K562 (cell line): Measurements from ENCODE around the gene ARIH1. TPM values are rescaled to one million over a fixed set of nuclear protein-coding genes. Genes with fewer than 3 reads are reported as not detected.

Experiments used
- DACH1 ChIP-seq: fragments of 450-650 bp; IDR thresholded peaks from 2 replicates; pipeline ENCODE4 v1.6.1; 2018; ENCODE audit not compliant: partially characterized antibody
- HDAC6 ChIP-seq: IDR thresholded peaks from 2 replicates; pipeline ENCODE4 v1.6.1; 2012; ENCODE audit warnings: low read depth, mild to moderate bottlenecking, control low read depth, inconsistent platforms, low read length, moderate library complexity
- MYC ChIP-seq, 2 experiments: fragments of 250-450 bp in 1 of 2; sonication (Bioruptor Pico) in 1 of 2; IDR thresholded peaks; 2 replicates each; pipeline versions ENCODE4 v1.5.1 to v1.6.1; 2012 to 2021; ENCODE audit warnings: low read depth in 2 of 2, borderline replicate concordance in 1 of 2, improper control_type of control experiment in 1 of 2, low read length in 1 of 2, mild to moderate bottlenecking in 1 of 2, moderate library complexity in 1 of 2
- WHSC1 ChIP-seq: IDR thresholded peaks from one replicate; pipeline ENCODE4 v1.6.1; 2012; ENCODE audit warnings: low read length, control low read depth, inconsistent platforms
- ZEB2 ChIP-seq: fragments of 450-650 bp; IDR thresholded peaks from 2 replicates; pipeline ENCODE4 v1.6.1; 2016
- ZNF79 ChIP-seq: fragments of 250-450 bp; sonication (Bioruptor Pico); IDR thresholded peaks from 2 replicates; pipeline ENCODE4 v1.4.0; 2020; ENCODE audit warnings: low read depth, mild to moderate bottlenecking, moderate library complexity
- polyA plus RNA-seq, 8 experiments: library from polyadenylated mRNA; depleted of rRNA in 4 of 8; stranded (reverse) in 5 of 8; unstranded in 3 of 8; fragments of >200 nt; fragmentation: Nextera tagmentation in 2 of 8; fragmentation: Illumina TruSeq in 1 of 8; extraction: Ambion mirVana in 2 of 8; extraction: Trizol in 1 of 8; gene quantifications; 2 replicates each; pipeline versions ENCODE4 v1.2.1 to v1.2.3, GENCODE V29; 2011 to 2014; ENCODE audit warnings: inconsistent platforms in 1 of 8, missing spikeins in 1 of 8
- total RNA-seq, 7 experiments: library from RNA; depleted of rRNA in 6 of 7; stranded (reverse); fragments of >200 nt in 6 of 7; fragmentation: Illumina TruSeq in 2 of 7; extraction: Trizol in 2 of 7; gene quantifications; 2 replicates each; pipeline versions ENCODE4 v1.2.1 to v1.2.3, GENCODE V29; 2011 to 2021; ENCODE audit warnings: low replicate concordance in 1 of 7
- TF ChIP-seq, protein P1 (sequence below), 2 experiments: fragments of 450-650 bp; formaldehyde crosslinking in 1 of 2; IDR thresholded peaks; 2 replicates each; pipeline versions ENCODE4 v1.4.0 to v1.6.1; 2014 to 2020; ENCODE audit warnings: mild to moderate bottlenecking in 2 of 2, borderline replicate concordance in 1 of 2, low read depth in 1 of 2
- TF ChIP-seq, protein P2 (sequence below): fragments of 450-650 bp; IDR thresholded peaks from 2 replicates; pipeline ENCODE4 v1.6.1; 2017; ENCODE audit warnings: antibody characterized with exemption, mild to moderate bottlenecking
- TF ChIP-seq, protein P3 (sequence below): fragments of 450-650 bp; IDR thresholded peaks from 2 replicates; pipeline ENCODE4 v1.7.0; 2016; ENCODE audit warnings: borderline replicate concordance
- TF ChIP-seq, protein P4 (sequence below): fragments of 450-650 bp; conservative IDR thresholded peaks from 2 replicates; pipeline ENCODE4 v1.6.1; 2016; ENCODE audit warnings: missing genetic modification characterization, low read depth, mild to moderate bottlenecking, missing compliant biosample characterization, moderate library complexity

ARIH1 gene
- total and polyA plus RNA-seq, 9 of the 15 experiments (the other 6 are each of a cell fraction or from before 2014, with no cell fraction given), result 17.7 to 125 (median 31.4) TPM

DNA sequence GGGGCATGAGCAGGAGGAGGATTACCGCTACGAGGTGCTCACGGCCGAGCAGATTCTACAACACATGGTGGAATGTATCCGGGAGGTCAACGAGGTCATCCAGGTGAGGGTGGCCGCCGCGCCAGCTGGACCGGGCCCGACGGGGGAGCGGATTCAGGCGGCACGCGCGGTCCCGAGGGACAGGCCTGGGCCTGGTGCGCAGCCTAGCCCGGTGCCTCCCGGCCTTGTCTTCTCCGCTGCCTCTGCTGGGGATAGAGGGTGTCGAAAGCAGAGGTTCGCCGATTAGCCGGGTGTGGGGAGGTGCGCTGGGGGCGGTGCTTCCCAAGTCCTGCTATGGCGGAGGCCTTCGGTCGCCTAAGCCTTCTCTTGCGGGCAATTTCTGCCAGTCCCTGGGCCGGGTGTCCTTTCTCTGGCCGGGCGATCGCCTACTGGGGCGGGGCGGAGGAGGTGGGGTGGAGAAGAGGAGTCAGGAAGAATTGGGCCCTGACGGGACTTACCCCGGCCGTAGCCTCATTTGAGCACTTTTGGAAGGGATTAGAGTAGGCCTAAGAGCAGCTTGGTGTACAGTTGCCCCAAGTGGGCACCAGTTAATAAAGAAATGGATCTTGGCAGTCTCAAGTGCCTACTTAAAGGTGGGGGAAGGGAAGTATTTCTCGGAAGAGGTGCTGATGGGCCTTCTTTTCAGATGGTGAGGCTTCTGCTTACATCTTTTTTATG, 940 bp downstream of the ARIH1 start (continued):
- TF ChIP-seq, protein P1, sequence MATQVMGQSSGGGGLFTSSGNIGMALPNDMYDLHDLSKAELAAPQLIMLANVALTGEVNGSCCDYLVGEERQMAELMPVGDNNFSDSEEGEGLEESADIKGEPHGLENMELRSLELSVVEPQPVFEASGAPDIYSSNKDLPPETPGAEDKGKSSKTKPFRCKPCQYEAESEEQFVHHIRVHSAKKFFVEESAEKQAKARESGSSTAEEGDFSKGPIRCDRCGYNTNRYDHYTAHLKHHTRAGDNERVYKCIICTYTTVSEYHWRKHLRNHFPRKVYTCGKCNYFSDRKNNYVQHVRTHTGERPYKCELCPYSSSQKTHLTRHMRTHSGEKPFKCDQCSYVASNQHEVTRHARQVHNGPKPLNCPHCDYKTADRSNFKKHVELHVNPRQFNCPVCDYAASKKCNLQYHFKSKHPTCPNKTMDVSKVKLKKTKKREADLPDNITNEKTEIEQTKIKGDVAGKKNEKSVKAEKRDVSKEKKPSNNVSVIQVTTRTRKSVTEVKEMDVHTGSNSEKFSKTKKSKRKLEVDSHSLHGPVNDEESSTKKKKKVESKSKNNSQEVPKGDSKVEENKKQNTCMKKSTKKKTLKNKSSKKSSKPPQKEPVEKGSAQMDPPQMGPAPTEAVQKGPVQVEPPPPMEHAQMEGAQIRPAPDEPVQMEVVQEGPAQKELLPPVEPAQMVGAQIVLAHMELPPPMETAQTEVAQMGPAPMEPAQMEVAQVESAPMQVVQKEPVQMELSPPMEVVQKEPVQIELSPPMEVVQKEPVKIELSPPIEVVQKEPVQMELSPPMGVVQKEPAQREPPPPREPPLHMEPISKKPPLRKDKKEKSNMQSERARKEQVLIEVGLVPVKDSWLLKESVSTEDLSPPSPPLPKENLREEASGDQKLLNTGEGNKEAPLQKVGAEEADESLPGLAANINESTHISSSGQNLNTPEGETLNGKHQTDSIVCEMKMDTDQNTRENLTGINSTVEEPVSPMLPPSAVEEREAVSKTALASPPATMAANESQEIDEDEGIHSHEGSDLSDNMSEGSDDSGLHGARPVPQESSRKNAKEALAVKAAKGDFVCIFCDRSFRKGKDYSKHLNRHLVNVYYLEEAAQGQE (IDR thresholded peaks at IDR 0.05; ENCODE audit: borderline replicate concordance), result no peak
- TF ChIP-seq, protein P1 (CRISPR knock-in tag; IDR thresholded peaks at IDR 0.05; ENCODE audit: low read depth), result 0 out of 2 replicates have a peak, but pooled peaks have one; percentile 62
- TF ChIP-seq DACH1 (no peak), WHSC1 (no peak), MYC (IDR thresholded peaks at IDR 0.05; ENCODE audit: low read depth, low read length) (peak; percentile 73), MYC (CRISPR knock-in tag; IDR thresholded peaks at IDR 0.05; ENCODE audit: borderline replicate concordance, low read depth) (no peak), HDAC6 (no peak), ZEB2 (0 out of 2 replicates have a peak, but pooled peaks have one; percentile 43), ZNF79 (CRISPR knock-in tag) (no peak)
- TF ChIP-seq, protein P2, sequence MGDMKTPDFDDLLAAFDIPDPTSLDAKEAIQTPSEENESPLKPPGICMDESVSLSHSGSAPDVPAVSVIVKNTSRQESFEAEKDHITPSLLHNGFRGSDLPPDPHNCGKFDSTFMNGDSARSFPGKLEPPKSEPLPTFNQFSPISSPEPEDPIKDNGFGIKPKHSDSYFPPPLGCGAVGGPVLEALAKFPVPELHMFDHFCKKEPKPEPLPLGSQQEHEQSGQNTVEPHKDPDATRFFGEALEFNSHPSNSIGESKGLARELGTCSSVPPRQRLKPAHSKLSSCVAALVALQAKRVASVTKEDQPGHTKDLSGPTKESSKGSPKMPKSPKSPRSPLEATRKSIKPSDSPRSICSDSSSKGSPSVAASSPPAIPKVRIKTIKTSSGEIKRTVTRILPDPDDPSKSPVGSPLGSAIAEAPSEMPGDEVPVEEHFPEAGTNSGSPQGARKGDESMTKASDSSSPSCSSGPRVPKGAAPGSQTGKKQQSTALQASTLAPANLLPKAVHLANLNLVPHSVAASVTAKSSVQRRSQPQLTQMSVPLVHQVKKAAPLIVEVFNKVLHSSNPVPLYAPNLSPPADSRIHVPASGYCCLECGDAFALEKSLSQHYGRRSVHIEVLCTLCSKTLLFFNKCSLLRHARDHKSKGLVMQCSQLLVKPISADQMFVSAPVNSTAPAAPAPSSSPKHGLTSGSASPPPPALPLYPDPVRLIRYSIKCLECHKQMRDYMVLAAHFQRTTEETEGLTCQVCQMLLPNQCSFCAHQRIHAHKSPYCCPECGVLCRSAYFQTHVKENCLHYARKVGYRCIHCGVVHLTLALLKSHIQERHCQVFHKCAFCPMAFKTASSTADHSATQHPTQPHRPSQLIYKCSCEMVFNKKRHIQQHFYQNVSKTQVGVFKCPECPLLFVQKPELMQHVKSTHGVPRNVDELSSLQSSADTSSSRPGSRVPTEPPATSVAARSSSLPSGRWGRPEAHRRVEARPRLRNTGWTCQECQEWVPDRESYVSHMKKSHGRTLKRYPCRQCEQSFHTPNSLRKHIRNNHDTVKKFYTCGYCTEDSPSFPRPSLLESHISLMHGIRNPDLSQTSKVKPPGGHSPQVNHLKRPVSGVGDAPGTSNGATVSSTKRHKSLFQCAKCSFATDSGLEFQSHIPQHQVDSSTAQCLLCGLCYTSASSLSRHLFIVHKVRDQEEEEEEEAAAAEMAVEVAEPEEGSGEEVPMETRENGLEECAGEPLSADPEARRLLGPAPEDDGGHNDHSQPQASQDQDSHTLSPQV, result no peak
- TF ChIP-seq, protein P3, sequence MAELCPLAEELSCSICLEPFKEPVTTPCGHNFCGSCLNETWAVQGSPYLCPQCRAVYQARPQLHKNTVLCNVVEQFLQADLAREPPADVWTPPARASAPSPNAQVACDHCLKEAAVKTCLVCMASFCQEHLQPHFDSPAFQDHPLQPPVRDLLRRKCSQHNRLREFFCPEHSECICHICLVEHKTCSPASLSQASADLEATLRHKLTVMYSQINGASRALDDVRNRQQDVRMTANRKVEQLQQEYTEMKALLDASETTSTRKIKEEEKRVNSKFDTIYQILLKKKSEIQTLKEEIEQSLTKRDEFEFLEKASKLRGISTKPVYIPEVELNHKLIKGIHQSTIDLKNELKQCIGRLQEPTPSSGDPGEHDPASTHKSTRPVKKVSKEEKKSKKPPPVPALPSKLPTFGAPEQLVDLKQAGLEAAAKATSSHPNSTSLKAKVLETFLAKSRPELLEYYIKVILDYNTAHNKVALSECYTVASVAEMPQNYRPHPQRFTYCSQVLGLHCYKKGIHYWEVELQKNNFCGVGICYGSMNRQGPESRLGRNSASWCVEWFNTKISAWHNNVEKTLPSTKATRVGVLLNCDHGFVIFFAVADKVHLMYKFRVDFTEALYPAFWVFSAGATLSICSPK, result no peak
- TF ChIP-seq, protein P4, sequence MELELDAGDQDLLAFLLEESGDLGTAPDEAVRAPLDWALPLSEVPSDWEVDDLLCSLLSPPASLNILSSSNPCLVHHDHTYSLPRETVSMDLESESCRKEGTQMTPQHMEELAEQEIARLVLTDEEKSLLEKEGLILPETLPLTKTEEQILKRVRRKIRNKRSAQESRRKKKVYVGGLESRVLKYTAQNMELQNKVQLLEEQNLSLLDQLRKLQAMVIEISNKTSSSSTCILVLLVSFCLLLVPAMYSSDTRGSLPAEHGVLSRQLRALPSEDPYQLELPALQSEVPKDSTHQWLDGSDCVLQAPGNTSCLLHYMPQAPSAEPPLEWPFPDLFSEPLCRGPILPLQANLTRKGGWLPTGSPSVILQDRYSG (tag), result no peak
